ENCODE measurements around the gene PRKAR1B. TPM values are rescaled to one million over a fixed set of nuclear protein-coding genes. Genes with fewer than 3 reads are reported as not detected.
A peak's percentile ranks its signal among the peaks of the same experiment; 100 is the strongest.
"Not testable (repeated sequence)": the region's sequence is repeated elsewhere in the genome, so short reads cannot be mapped to it uniquely, and the experiment has no call there.

Gene PRKAR1B
- total and polyA plus RNA-seq, 8 donors: 4.5 to 45.8 (median 11.1) TPM

- H3K36me3 ChIP-seq: no peaks in the 10 kb centered on the region
- H3K27ac ChIP-seq: no peak overlapping the region
- intact Hi-C loops (cut with DNase I; ENCODE audit: low total_unique reads): no loop called here
- H3K9me3 ChIP-seq: peaks cover 0 to 7% (median 0%) of the 10 kb centered on the region in 4 donors
- no peak for DNase-seq
- WGBS, 5 donors: 95 to 99% (median 96%) methylated on average over 4 of the region's 4 CpGs
- no peak overlapping the region for H3K4me3 ChIP-seq
- no peaks in the 10 kb centered on the region for H3K27me3 ChIP-seq
- peak in 1 of 4 donors; percentile 51 for TF ChIP-seq POLR2A (IDR thresholded peaks at IDR 0.05)
- TF ChIP-seq CTCF (IDR thresholded peaks at IDR 0.05): no peak
- H3K4me1 ChIP-seq: peaks cover 0 to 11% (median 0%) of the 10 kb centered on the region in 4 donors
These were observed 73.0 kb downstream of the PRKAR1B start for GRCh38 chr7:653829-654764.

DNA sequence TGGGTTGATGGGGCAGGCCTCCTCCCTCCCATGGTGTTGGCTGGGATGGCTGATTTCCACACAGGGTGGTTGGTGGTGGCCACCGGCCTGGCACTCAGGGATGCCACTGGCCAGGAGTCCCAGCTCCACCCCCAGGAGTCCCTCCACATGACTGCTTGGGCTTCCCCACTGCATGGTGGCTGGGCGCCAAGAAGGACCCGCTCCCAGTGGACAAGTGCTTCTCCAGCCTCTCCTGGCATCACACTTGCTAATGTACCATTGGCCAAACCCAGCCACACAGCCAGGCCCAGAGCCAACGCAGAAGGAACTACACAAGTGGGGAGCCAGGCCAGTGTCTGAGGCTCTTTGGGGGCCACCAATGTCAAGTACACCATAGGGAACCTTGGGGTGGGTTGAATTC is 74.2 kb downstream of the PRKAR1B start:
- H3K9me3 ChIP-seq: peaks cover 0 to 7% (median 0%) of the 10 kb centered on the region in 4 donors
- H3K36me3 ChIP-seq: no peaks in the 10 kb centered on the region
- no peaks in the 10 kb centered on the region for H3K27me3 ChIP-seq
- 87 to 99% (median 98%) methylated on average over 3 to 4 of the region's 4 CpGs for WGBS, 5 donors
- TF ChIP-seq POLR2AphosphoS5 (IDR thresholded peaks at IDR 0.05) (no peak), EP300 (IDR thresholded peaks at IDR 0.05) (no peak), POLR2A (IDR thresholded peaks at IDR 0.05) (no peak), CTCF (IDR thresholded peaks at IDR 0.05) (no peak)
- no peak for DNase-seq
- intact Hi-C loops (cut with DNase I; ENCODE audit: low total_unique reads): no loop called here
- H3K4me1 ChIP-seq: peaks cover 0 to 7% (median 0%) of the 10 kb centered on the region in 4 donors
- H3K4me3 ChIP-seq: no peak overlapping the region
- no peak overlapping the region for H3K27ac ChIP-seq

GRCh38 chr7:652167-652566 is 74.9 kb downstream of the PRKAR1B start:
- H3K27me3 ChIP-seq; H3K36me3 ChIP-seq; H3K9me3 ChIP-seq; H3K4me3 ChIP-seq; H3K4me1 ChIP-seq; intact Hi-C loops (cut with DNase I; ENCODE audit: low total_unique reads); DNase-seq; H3K27ac ChIP-seq: not testable (repeated sequence)
- WGBS, 5 donors: 92 to 96% (median 94%) methylated on average over 10 to 17 of the region's 17 CpGs

DNA sequence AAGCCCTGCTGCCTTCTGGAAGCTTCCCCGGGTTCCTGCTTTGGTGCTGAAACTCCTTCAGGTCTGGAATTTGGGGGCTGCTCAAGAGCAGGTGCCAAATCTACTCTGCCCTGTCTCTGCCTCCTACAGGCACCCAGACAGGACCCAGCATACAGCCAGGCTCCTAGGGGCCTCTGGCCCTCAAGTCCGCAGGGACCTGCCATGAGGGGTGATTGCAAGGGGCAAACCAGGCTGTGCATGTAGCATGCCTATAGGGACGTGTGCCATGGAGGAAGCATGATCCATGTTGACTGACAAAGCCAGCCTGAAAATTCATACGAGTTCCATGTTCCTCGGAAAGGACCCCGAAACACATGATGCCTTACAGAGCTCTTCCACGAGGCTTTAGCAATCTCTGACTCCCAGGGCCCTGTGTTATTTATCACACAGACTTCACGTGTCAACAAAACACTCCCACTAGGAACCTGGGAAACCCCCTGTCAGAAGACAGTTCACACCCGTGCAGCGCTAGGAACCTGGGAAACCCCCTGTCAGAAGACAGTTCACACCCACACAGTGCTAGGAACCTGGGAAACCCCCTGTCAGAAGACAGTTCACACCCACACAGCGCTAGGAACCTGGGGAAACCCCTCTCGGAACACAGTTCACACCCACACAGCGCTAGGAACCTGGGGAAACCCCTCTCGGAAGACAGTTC is 75.9 kb downstream of the PRKAR1B start:
- no peak overlapping the region for H3K27ac ChIP-seq
- no peak for DNase-seq
- no peaks in the 10 kb centered on the region for H3K27me3 ChIP-seq
- no peak for TF ChIP-seq CTCF (IDR thresholded peaks at IDR 0.05)
- no peak for TF ChIP-seq EP300 (IDR thresholded peaks at IDR 0.05)
- TF ChIP-seq POLR2A (IDR thresholded peaks at IDR 0.05): no peak
- no peak for TF ChIP-seq POLR2AphosphoS5 (IDR thresholded peaks at IDR 0.05)
- intact Hi-C loops (cut with DNase I; ENCODE audit: low total_unique reads): no loop called here
- no peaks in the 10 kb centered on the region for H3K36me3 ChIP-seq
- no peak overlapping the region for H3K4me3 ChIP-seq
- H3K9me3 ChIP-seq: peaks cover 0 to 7% (median 0%) of the 10 kb centered on the region in 4 donors
- 81 to 92% (median 84%) methylated on average over 10 to 14 of the region's 14 CpGs for WGBS, 5 donors
- no peaks in the 10 kb centered on the region for H3K4me1 ChIP-seq

Measured in stomach (tissue), 9 donors.